Measurements from ENCODE around the gene ASTN2. TPM values are rescaled to one million over a fixed set of nuclear protein-coding genes. Genes with fewer than 3 reads are reported as not detected.

The ASTN2 gene
- total RNA-seq, 4 donors from 2014 or later = 3.0 to 7.0 (median 5.2) TPM

- Histone ChIP-seq H3K27ac (no peak overlapping the region), H3K36me3 (no peaks in the 10 kb centered on the region), H3K9me3 (no peaks in the 10 kb centered on the region), H3K4me1 (no peaks in the 10 kb centered on the region), H3K4me3 (no peak overlapping the region), H3K27me3 (no peaks in the 10 kb centered on the region)
- TF ChIP-seq CTCF (IDR thresholded peaks at IDR 0.05) (no peak), POLR2AphosphoS5 (IDR thresholded peaks at IDR 0.05) (no peak), POLR2A (IDR thresholded peaks at IDR 0.05) (no peak), EP300 (IDR thresholded peaks at IDR 0.05; ENCODE audit: low read depth) (no peak)
- in situ Hi-C loops (cut with MboI; ENCODE audit: low pct_ligation_motif_present in 1 of 4, low pct_unique_long_range_greater_than_20kb in 1 of 4, low sequenced_read_pairs in 3 of 4) (no loop called here), intact Hi-C loops (cut with DNase I; ENCODE audit: low total_unique reads) (no loop called here)
- 11 to 65% methylated on average over 1 to 3 of the region's 3 CpGs for WGBS, 2 donors (ENCODE audit: low coverage in 1 of 2)
- no peak for DNase-seq
Measured at GRCh38 chr9:117188394-117188793, 226.5 kb downstream of the ASTN2 start.

DNA sequence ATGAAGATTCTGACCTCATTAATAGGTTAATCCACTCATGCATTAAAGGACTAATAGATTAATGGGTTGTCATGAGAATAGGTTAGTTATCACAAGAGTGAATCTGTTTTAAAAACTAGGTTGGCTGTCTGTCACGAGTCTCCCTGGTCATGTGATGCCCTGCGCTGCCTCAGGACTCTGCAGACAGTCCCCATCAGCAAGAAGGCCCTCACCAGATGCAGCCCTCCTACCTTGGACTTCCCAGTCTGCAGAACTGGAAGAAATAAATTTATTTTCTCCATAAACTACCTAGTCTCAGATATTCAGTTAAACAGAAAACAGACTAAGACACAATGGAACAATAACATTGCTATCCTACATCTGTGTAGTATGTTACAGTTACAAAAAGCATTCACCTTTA, 227.4 kb downstream of the ASTN2 start:
- WGBS, 2 donors (ENCODE audit: low coverage in 1 of 2) = 61% methylated on average over 2 of the region's 2 CpGs; no CpG with 5 or more reads in 1 of the 2 donors
- H3K36me3 ChIP-seq = no peaks in the 10 kb centered on the region

DNA sequence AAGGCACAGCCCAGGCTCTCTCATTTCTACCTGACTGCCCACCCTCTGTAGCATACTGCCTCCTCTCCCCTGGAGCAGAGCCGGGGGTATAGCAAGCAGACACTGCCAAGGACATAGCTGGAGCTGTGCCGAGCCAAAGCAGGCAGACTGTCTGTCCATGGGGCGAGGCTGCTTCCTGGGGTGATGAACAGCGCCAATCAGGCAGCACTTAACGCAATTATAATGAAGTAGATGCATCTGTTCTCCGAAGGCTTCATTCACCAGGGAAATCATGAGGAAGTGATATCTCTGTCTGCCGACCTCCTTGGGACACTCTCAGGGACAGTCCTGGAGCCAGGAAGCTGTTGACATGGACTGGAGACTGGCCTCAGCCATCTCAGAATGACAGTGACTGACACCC, 230.7 kb downstream of the ASTN2 start:
- WGBS, 2 donors (ENCODE audit: low coverage in 1 of 2) = 67% methylated on average over 7 of the region's 7 CpGs; no CpG with 5 or more reads in 1 of the 2 donors
- DNase-seq = no peak
- intact Hi-C loops (cut with DNase I; ENCODE audit: low total_unique reads) = no loop called here

More for the DNA sequence above, 227.4 kb downstream of the ASTN2 start:
- Histone ChIP-seq H3K9me3 (no peaks in the 10 kb centered on the region), H3K4me1 (no peaks in the 10 kb centered on the region), H3K27me3 (no peaks in the 10 kb centered on the region), H3K4me3 (no peak overlapping the region), H3K27ac (no peak overlapping the region)
- TF ChIP-seq POLR2A (IDR thresholded peaks at IDR 0.05) (no peak), EP300 (IDR thresholded peaks at IDR 0.05; ENCODE audit: low read depth) (no peak), CTCF (IDR thresholded peaks at IDR 0.05) (no peak), POLR2AphosphoS5 (IDR thresholded peaks at IDR 0.05) (no peak)
- in situ Hi-C loops (cut with MboI; ENCODE audit: low pct_ligation_motif_present in 1 of 4, low pct_unique_long_range_greater_than_20kb in 1 of 4, low sequenced_read_pairs in 3 of 4) (no loop called here), intact Hi-C loops (cut with DNase I; ENCODE audit: low total_unique reads) (no loop called here)
- DNase-seq = no peak

DNA sequence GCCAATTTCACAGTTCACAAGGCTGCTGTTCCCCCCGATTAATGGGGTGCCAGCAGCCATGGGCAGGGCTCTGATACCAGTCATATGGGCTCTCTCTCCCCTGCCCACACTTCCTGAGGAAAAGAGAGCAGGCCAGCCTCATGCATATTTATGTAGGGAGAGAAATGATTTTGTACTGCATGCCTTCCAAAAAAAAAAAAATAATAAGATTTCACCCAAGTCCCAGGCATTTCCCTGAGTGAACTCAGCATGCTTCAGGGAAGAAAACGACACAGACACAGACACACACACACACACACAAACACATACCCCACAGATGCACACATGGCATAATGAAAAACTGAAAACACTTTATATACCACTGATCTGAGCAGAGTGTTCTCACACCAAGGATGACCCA, 232.8 kb downstream of the ASTN2 start:
- no peak for DNase-seq
- H3K4me3 ChIP-seq = no peak overlapping the region
- H3K9me3 ChIP-seq = no peaks in the 10 kb centered on the region
- intact Hi-C loops (cut with DNase I; ENCODE audit: low total_unique reads) (no loop called here), in situ Hi-C loops (cut with MboI; ENCODE audit: low pct_ligation_motif_present in 1 of 4, low pct_unique_long_range_greater_than_20kb in 1 of 4, low sequenced_read_pairs in 3 of 4) (no loop called here)
- no peak overlapping the region for H3K27ac ChIP-seq
- no peaks in the 10 kb centered on the region for H3K36me3 ChIP-seq
- H3K4me1 ChIP-seq = no peaks in the 10 kb centered on the region
- TF ChIP-seq POLR2A (IDR thresholded peaks at IDR 0.05) = no peak
- TF ChIP-seq CTCF (IDR thresholded peaks at IDR 0.05) = no peak
- no peak for TF ChIP-seq POLR2AphosphoS5 (IDR thresholded peaks at IDR 0.05)
- TF ChIP-seq EP300 (IDR thresholded peaks at IDR 0.05; ENCODE audit: low read depth) = no peak
- H3K27me3 ChIP-seq = no peaks in the 10 kb centered on the region
- WGBS, 2 donors (ENCODE audit: low coverage in 1 of 2) = 54% methylated on average over 2 of the region's 2 CpGs; no CpG with 5 or more reads in 1 of the 2 donors

More for the DNA sequence above, 230.7 kb downstream of the ASTN2 start:
- Histone ChIP-seq H3K4me3 (no peak overlapping the region), H3K27me3 (no peaks in the 10 kb centered on the region), H3K4me1 (no peaks in the 10 kb centered on the region), H3K27ac (no peak overlapping the region), H3K9me3 (no peaks in the 10 kb centered on the region), H3K36me3 (no peaks in the 10 kb centered on the region)
- in situ Hi-C loops (cut with MboI; ENCODE audit: low pct_ligation_motif_present in 1 of 4, low pct_unique_long_range_greater_than_20kb in 1 of 4, low sequenced_read_pairs in 3 of 4) = no loop called here
- TF ChIP-seq POLR2AphosphoS5 (IDR thresholded peaks at IDR 0.05) (no peak), POLR2A (IDR thresholded peaks at IDR 0.05) (no peak), EP300 (IDR thresholded peaks at IDR 0.05; ENCODE audit: low read depth) (no peak), CTCF (IDR thresholded peaks at IDR 0.05) (no peak)

All from transverse colon (tissue), 4 donors.